H9 (cell line): ENCODE measurements around the gene TRIM44. TPM values are rescaled to one million over a fixed set of nuclear protein-coding genes. Genes with fewer than 3 reads are reported as not detected.
"Not testable (repeated sequence)": the region's sequence is repeated elsewhere in the genome, so short reads cannot be mapped to it uniquely, and the experiment has no call there.

Source experiments
- DNase-seq: peaks from one replicate; pipeline ENCODE4 v3.0.0-alpha.2; 2017
- H2AFZ ChIP-seq: one replicate; pipeline ENCODE4 v1.6.1; 2013; ENCODE audit warnings: mild to moderate bottlenecking, low read length, control low read depth, moderate library complexity
- H2AK5ac ChIP-seq: 2 replicates; pipeline ENCODE4 v1.6.1; 2013; ENCODE audit warnings: low read length, control low read depth, mixed read lengths; ENCODE audit not compliant: insufficient read length
- H2BK120ac ChIP-seq: one replicate; pipeline ENCODE4 v1.6.1; 2013; ENCODE audit warnings: low read depth, mild to moderate bottlenecking, low read length, control low read depth, inconsistent platforms; ENCODE audit not compliant: poor library complexity, severe bottlenecking
- H2BK12ac ChIP-seq: 2 replicates; pipeline ENCODE4 v1.6.1; 2013; ENCODE audit warnings: low read length, control low read depth, mixed read lengths, low read depth; ENCODE audit not compliant: insufficient read length
- H2BK15ac ChIP-seq: 2 replicates; pipeline ENCODE4 v1.6.1; 2013; ENCODE audit warnings: low read depth, low read length, control low read depth
- H2BK20ac ChIP-seq: one replicate; pipeline ENCODE4 v1.6.1; 2013; ENCODE audit warnings: low read depth, mild to moderate bottlenecking, low read length, control low read depth, inconsistent platforms; ENCODE audit not compliant: poor library complexity, severe bottlenecking
- H2BK5ac ChIP-seq: 2 replicates; pipeline ENCODE4 v1.6.1; 2013; ENCODE audit warnings: low read length, control low read depth, mixed read lengths; ENCODE audit not compliant: insufficient read length
- H3K14ac ChIP-seq: 2 replicates; pipeline ENCODE4 v1.6.1; 2013; ENCODE audit warnings: low read length, control low read depth; ENCODE audit not compliant: insufficient read depth
- H3K18ac ChIP-seq: 2 replicates; pipeline ENCODE4 v1.6.1; 2013; ENCODE audit warnings: low read depth, mild to moderate bottlenecking, mixed read lengths, low read length, control low read depth; ENCODE audit not compliant: insufficient read length
- H3K23ac ChIP-seq: 2 replicates; pipeline ENCODE4 v1.6.1; 2013; ENCODE audit warnings: low read length, control low read depth, mixed read lengths, low read depth; ENCODE audit not compliant: insufficient read length
- H3K23me2 ChIP-seq: 2 replicates; pipeline ENCODE4 v1.6.1; 2013; ENCODE audit warnings: low read depth, mild to moderate bottlenecking, mixed read lengths, low read length, control low read depth; ENCODE audit not compliant: insufficient read length, poor library complexity, severe bottlenecking
- H3K27ac ChIP-seq: 2 replicates; pipeline ENCODE4 v1.5.1; 2013; ENCODE audit warnings: low read length, control low read depth, mixed read lengths, low read depth; ENCODE audit not compliant: insufficient read length
- H3K27me3 ChIP-seq: 2 replicates; pipeline ENCODE4 v1.6.1; 2013; ENCODE audit warnings: low read length, control low read depth, inconsistent platforms; ENCODE audit not compliant: insufficient read depth
- H3K4ac ChIP-seq: 2 replicates; pipeline ENCODE4 v1.6.1; 2013; ENCODE audit warnings: low read depth, mild to moderate bottlenecking, control low read depth, inconsistent platforms, low read length, moderate library complexity
- H3K4me1 ChIP-seq: 2 replicates; pipeline ENCODE4 v1.6.1; 2013; ENCODE audit warnings: low read length, control low read depth, inconsistent platforms; ENCODE audit not compliant: insufficient read depth
- H3K4me2 ChIP-seq: 2 replicates; pipeline ENCODE4 v1.6.1; 2013; ENCODE audit warnings: low read length, control low read depth, mixed read lengths; ENCODE audit not compliant: insufficient read length, insufficient read depth
- H3K56ac ChIP-seq: 2 replicates; pipeline ENCODE4 v1.6.1; 2013; ENCODE audit warnings: low read depth, mild to moderate bottlenecking, mixed read lengths, low read length, control low read depth; ENCODE audit not compliant: insufficient read length
- H3K79me1 ChIP-seq: 2 replicates; pipeline ENCODE4 v1.6.1; 2013; ENCODE audit warnings: low read depth, mild to moderate bottlenecking, moderate library complexity, low read length, control low read depth, inconsistent platforms; ENCODE audit not compliant: insufficient read depth, poor library complexity, severe bottlenecking
- H3K79me2 ChIP-seq: 2 replicates; pipeline ENCODE4 v1.6.1; 2013; ENCODE audit warnings: low read length, control low read depth, inconsistent platforms; ENCODE audit not compliant: insufficient read depth
- H3K9ac ChIP-seq: 2 replicates; pipeline ENCODE4 v1.6.1; 2013; ENCODE audit warnings: low read length, control low read depth, mixed read lengths; ENCODE audit not compliant: insufficient read length; ENCODE audit errors: extremely low read depth
- H3K9me3 ChIP-seq: one replicate; pipeline ENCODE4 v1.6.1; 2013; ENCODE audit warnings: low read depth, low read length, inconsistent platforms; ENCODE audit not compliant: control insufficient read depth
- H3T11ph ChIP-seq: one replicate; pipeline ENCODE4 v1.6.1; 2013; ENCODE audit warnings: mild to moderate bottlenecking, low read length, control low read depth, inconsistent platforms
- H4K20me1 ChIP-seq: one replicate; pipeline ENCODE4 v1.6.1; 2013; ENCODE audit not compliant: control insufficient read depth, insufficient read length, insufficient read depth
- H4K5ac ChIP-seq: 2 replicates; pipeline ENCODE4 v1.6.1; 2013; ENCODE audit warnings: low read depth, mild to moderate bottlenecking, mixed read lengths, low read length, control low read depth; ENCODE audit not compliant: insufficient read length
- H4K8ac ChIP-seq: replicated peaks from 2 replicates; pipeline ENCODE4 v1.6.1; 2013; ENCODE audit warnings: low read length, control low read depth, mixed read lengths, low read depth; ENCODE audit not compliant: insufficient read length
- H4K91ac ChIP-seq: 2 replicates; pipeline ENCODE4 v1.6.1; 2013; ENCODE audit warnings: low read depth, mild to moderate bottlenecking, moderate library complexity, mixed read lengths, low read length, control low read depth; ENCODE audit not compliant: insufficient read length
- H3K27ac Mint-ChIP-seq, 3 experiments: 2 replicates in 2 of 3; 3 replicates in 1 of 3; pipeline ENCODE4 v1.8.0; 2020 to 2021; ENCODE audit warnings: mixed read lengths in 3 of 3, mild to moderate bottlenecking in 1 of 3, moderate library complexity in 1 of 3
- H3K27me3 Mint-ChIP-seq: 2 replicates; pipeline ENCODE4 v1.8.0; 2021; ENCODE audit warnings: low read depth, mild to moderate bottlenecking, moderate library complexity, mixed read lengths
- H3K36me3 Mint-ChIP-seq, 3 experiments: 2 replicates in 2 of 3; 3 replicates in 1 of 3; pipeline ENCODE4 v1.8.0; 2020 to 2021; ENCODE audit warnings: low read depth in 3 of 3, mixed read lengths in 3 of 3; ENCODE audit not compliant: insufficient read depth in 1 of 3
- H3K4me1 Mint-ChIP-seq, 2 experiments: 2 replicates each; pipeline ENCODE4 v1.8.0; 2020; ENCODE audit warnings: mixed read lengths in 2 of 2
- H3K4me3 Mint-ChIP-seq, 2 experiments: 2 replicates in 1 of 2; 3 replicates in 1 of 2; pipeline ENCODE4 v1.8.0; 2020 to 2021; ENCODE audit warnings: mild to moderate bottlenecking in 2 of 2, mixed read lengths in 2 of 2, moderate library complexity in 1 of 2
- H3K9me3 Mint-ChIP-seq, 2 experiments: 2 replicates in 1 of 2; 3 replicates in 1 of 2; pipeline ENCODE4 v1.8.0; 2020; ENCODE audit warnings: mild to moderate bottlenecking in 2 of 2, mixed read lengths in 2 of 2, moderate library complexity in 1 of 2
- whole genome bisulfite sequencing: extraction: QIAGEN DNeasy Blood & Tissue Kit; methylation state at CpG from one replicate; pipeline ENCODE4 v1.1.7; 2013; ENCODE audit warnings: missing lambda C conversion rate, low lambda C conversion rate, mixed read lengths; ENCODE audit not compliant: insufficient read length; ENCODE audit errors: extremely low coverage; 5-methylcytosine and 5-hydroxymethylcytosine counted together
- total RNA-seq: library from RNA; stranded (reverse); gene quantifications from 2 replicates; pipeline ENCODE4 v1.2.1, GENCODE V29; 2021
- TF ChIP-seq, protein P1 (sequence below): fragments of 200-600 bp; sonication (generic); conservative IDR thresholded peaks from 3 replicates; pipeline ENCODE4 v1.8.0; 2021; ENCODE audit warnings: antibody characterized with exemption, mild to moderate bottlenecking

TRIM44 gene
- total RNA-seq, 1 experiment from 2014 or later, result 37.7 TPM

- not testable (repeated sequence) for H3K18ac ChIP-seq, H2BK5ac ChIP-seq, H3K4me1 ChIP-seq, H2AK5ac ChIP-seq, H3K79me1 ChIP-seq, H3K27ac ChIP-seq, H4K5ac ChIP-seq, H3K79me2 ChIP-seq, H2BK15ac ChIP-seq, H3K56ac ChIP-seq, H3K4me3 Mint-ChIP-seq, H3K36me3 Mint-ChIP-seq, H3K4me1 Mint-ChIP-seq, H3K23ac ChIP-seq, H3K9me3 ChIP-seq, H3K9ac ChIP-seq, H4K20me1 ChIP-seq, H3K23me2 ChIP-seq, H3K9me3 Mint-ChIP-seq, H3K14ac ChIP-seq, H3K27me3 ChIP-seq, H4K8ac ChIP-seq, H3T11ph ChIP-seq, H2BK120ac ChIP-seq, H3K4ac ChIP-seq, H2AFZ ChIP-seq, H4K91ac ChIP-seq, H3K4me2 ChIP-seq, H2BK12ac ChIP-seq, DNase-seq, H2BK20ac ChIP-seq, H3K27me3 Mint-ChIP-seq
- TF ChIP-seq, protein P1, sequence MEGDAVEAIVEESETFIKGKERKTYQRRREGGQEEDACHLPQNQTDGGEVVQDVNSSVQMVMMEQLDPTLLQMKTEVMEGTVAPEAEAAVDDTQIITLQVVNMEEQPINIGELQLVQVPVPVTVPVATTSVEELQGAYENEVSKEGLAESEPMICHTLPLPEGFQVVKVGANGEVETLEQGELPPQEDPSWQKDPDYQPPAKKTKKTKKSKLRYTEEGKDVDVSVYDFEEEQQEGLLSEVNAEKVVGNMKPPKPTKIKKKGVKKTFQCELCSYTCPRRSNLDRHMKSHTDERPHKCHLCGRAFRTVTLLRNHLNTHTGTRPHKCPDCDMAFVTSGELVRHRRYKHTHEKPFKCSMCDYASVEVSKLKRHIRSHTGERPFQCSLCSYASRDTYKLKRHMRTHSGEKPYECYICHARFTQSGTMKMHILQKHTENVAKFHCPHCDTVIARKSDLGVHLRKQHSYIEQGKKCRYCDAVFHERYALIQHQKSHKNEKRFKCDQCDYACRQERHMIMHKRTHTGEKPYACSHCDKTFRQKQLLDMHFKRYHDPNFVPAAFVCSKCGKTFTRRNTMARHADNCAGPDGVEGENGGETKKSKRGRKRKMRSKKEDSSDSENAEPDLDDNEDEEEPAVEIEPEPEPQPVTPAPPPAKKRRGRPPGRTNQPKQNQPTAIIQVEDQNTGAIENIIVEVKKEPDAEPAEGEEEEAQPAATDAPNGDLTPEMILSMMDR, result peak; percentile 18; the same call in 1 of the 3 replicates
- peak overlapping the region in 1 of 3 experiments; percentile 59; a peak in 1 of 7 replicates for H3K27ac Mint-ChIP-seq
- no CpG with 5 or more reads among the region's 3 CpGs for WGBS
Observed at GRCh38 chr11:35860194-35860593, 197.6 kb downstream of the TRIM44 start.
